Measurements from ENCODE around the gene INPP5F. TPM values are rescaled to one million over a fixed set of nuclear protein-coding genes. Genes with fewer than 3 reads are reported as not detected.
A peak's percentile ranks its signal among the peaks of the same experiment; 100 is the strongest.

The INPP5F gene
- polyA plus RNA-seq, 1 of the 3 experiments (the other 2 are of a cell fraction), result 7.8 TPM

DNA sequence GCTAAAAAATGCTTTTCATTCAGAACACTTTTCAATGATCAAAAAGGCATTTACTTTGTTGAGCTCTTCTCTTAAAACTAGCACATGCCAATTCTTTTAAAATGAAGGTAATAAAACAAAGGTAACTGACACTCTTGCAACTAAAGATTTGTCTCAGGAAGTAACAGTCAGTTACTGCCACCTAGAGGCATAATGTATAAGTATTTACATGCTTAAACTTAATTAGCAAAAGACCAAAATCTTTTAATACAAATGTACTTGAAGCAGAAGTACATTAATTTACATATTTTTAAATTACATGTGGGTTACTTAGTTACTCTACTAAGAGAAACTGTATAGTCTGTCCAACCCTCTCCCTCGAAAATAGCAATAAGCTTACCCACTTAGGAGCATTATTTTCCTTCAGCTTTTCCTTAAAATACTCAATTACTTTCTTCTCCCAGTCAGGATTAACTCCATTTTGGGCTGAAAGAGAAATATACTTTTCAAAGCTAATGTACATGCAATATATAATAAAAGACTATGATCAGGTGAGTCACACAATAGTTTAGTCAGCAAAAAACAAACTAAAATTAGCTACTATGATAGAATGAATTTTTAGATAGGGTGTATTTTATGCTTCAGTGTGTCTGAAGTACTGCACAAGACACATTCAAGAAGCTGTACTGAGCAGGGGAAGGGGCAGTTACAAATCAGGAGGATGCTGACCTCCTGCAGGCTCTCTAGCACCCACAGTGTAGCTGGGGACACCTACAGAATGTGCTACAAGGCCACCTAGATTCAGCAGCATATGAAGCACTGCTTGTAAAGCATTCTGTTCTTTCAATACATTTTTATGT lies 133.8 kb downstream of the INPP5F start:
- POLR2A ChIA-PET, result interaction anchor here (0.7 kb wide), 1 partner anchor 13 kb away, joined by 3 read pairs; the partner anchor contains the start of gene MCMBP

DNA sequence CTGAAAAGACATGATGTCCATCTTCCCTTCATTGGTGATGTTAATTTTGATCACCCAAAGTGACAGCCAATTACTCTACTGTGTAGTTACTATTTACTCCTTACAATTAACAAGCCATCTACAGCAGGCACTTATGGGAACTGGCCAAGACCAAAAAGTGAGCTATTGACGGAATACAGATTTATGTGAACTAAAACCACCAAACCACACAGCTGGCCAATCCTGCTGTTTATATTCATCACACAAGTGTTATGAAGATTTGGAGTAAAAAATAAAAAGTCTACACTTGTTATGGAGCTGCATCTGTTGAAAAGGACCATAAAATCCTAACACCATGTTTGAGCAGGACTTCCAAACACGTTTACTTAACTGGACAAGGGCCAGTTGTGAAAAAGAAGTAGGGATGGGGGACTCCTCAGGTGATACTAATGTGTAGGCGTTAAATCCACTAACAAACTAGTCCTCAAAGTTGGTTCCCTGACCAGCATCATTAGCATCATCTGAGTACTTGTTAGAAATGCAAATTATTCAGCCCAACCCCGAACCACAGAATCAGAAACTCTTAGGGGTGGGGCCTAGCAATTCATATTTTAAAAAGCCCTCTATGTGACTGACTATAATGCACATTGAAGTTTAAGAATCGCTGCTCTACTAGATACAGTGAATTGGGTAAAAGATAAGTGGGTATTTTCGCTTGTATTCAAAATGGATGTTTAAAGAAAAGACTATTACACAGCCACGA lies 135.2 kb downstream of the INPP5F start:
- H3K4me1 ChIP-seq (ENCODE audit: control insufficient read depth in 1 of 2, insufficient read depth in 2 of 2, low read depth in 1 of 2, low read length in 1 of 2), result peaks cover 0 to 5% of the 10 kb centered on the region in 2 experiments; a peak in 1 of 4 replicates
- H3K9me2 ChIP-seq, result no peaks in the 10 kb centered on the region
- DNase-seq, result no peak
- H4K20me1 ChIP-seq (ENCODE audit: insufficient read depth), result peaks cover 43% of the 10 kb centered on the region
- H3K4me3 ChIP-seq (ENCODE audit: low read depth in 2 of 2, low read length in 1 of 2), result no peak overlapping the region
- H3K27ac ChIP-seq (ENCODE audit: low read depth in 2 of 2, low read length in 1 of 2), result no peak overlapping the region
- no peak overlapping the region for H3K4me2 ChIP-seq
- ChIA-PET POLR2A (no interaction called here), CTCF (interaction anchor here (0.7 to 14.5 kb wide), 8 partner anchors 12 to 253 kb away, joined by 3 to 156 read pairs (median 8); partner anchors contain the start of gene MCMBP)
- WGBS (ENCODE audit: low lambda C conversion rate), result 92% methylated on average over 7 of the region's 7 CpGs
- TF ChIP-seq EP300 (IDR thresholded peaks at IDR 0.05; ENCODE audit: borderline replicate concordance in 1 of 2, low read depth in 1 of 2, low read length in 1 of 2), result no peak
- peaks cover 15% of the 10 kb centered on the region for H3F3A ChIP-seq (replicated peaks; ENCODE audit: insufficient read depth)
- peaks cover 99% of the 10 kb centered on the region for H3K79me2 ChIP-seq (ENCODE audit: insufficient read depth)
- no peak overlapping the region for H3K9ac ChIP-seq
- no peaks in the 10 kb centered on the region; the same call in 1 of the 2 replicates for H3K9me3 ChIP-seq
- H3K27me3 ChIP-seq (ENCODE audit: insufficient read depth), result no peaks in the 10 kb centered on the region
- peaks cover 16 to 42% of the 10 kb centered on the region in 2 experiments for H3K36me3 ChIP-seq (replicated peaks in 1 of 2; ENCODE audit: control insufficient read depth in 1 of 2, insufficient read depth in 2 of 2, low read length in 1 of 2)
- no peak overlapping the region for H2AFZ ChIP-seq (ENCODE audit: low read depth)

More for the DNA sequence above, 133.8 kb downstream of the INPP5F start:
- Histone ChIP-seq H3K27me3 (ENCODE audit: insufficient read depth) (no peaks in the 10 kb centered on the region), H3K36me3 (replicated peaks in 1 of 2; ENCODE audit: control insufficient read depth in 1 of 2, insufficient read depth in 2 of 2, low read length in 1 of 2) (peaks cover 16 to 52% of the 10 kb centered on the region in 2 experiments), H2AFZ (ENCODE audit: low read depth) (no peak overlapping the region), H3K27ac (ENCODE audit: low read depth in 2 of 2, low read length in 1 of 2) (peak overlapping the region in 1 of 2 experiments; percentile 6; a peak in 1 of 4 replicates), H3K9me2 (no peaks in the 10 kb centered on the region), H3K4me1 (ENCODE audit: control insufficient read depth in 1 of 2, insufficient read depth in 2 of 2, low read depth in 1 of 2, low read length in 1 of 2) (peaks cover 0 to 5% of the 10 kb centered on the region in 2 experiments; a peak in 1 of 4 replicates), H3K9ac (no peak overlapping the region), H3K4me2 (no peak overlapping the region), H3K9me3 (no peaks in the 10 kb centered on the region; the same call in 1 of the 2 replicates), H3K4me3 (ENCODE audit: low read depth in 2 of 2, low read length in 1 of 2) (peak overlapping the region in 1 of 2 experiments; percentile 3; a peak in 1 of 4 replicates), H3F3A (replicated peaks; ENCODE audit: insufficient read depth) (peaks cover 15% of the 10 kb centered on the region), H3K79me2 (ENCODE audit: insufficient read depth) (peaks cover 95% of the 10 kb centered on the region), H4K20me1 (ENCODE audit: insufficient read depth) (peaks cover 35% of the 10 kb centered on the region)
- TF ChIP-seq CTCF (IDR thresholded peaks at IDR 0.05) (peak; percentile 78), RAD21 (IDR thresholded peaks at IDR 0.05; ENCODE audit: low read length) (peak; percentile 72), SIN3A (IDR thresholded peaks at IDR 0.05; ENCODE audit: borderline replicate concordance, low read depth, low read length) (no peak), SMC3 (IDR thresholded peaks at IDR 0.05; ENCODE audit: low read depth, low read length) (peak; percentile 43)
- CTCF ChIA-PET, result interaction anchor here (0.5 to 14.5 kb wide), 56 partner anchors 8 to 763 kb away, joined by 3 to 156 read pairs (median 5); partner anchors contain the start of genes INPP5F and MCMBP
- WGBS (ENCODE audit: low lambda C conversion rate), result 71% methylated on average over 1 of the region's 1 CpG
- peak; percentile 15 for DNase-seq

All from SK-N-SH (cell line).